Progenitor cell of endocrine pancreas (in vitro differentiated cells): ENCODE measurements around the gene SRRM5. TPM values are rescaled to one million over a fixed set of nuclear protein-coding genes. Genes with fewer than 3 reads are reported as not detected.

Experiments used
- DNase-seq: peaks from one replicate; pipeline ENCODE4 v3.0.0; 2021; ENCODE audit warnings: low spot score; ENCODE audit not compliant: unreplicated experiment
- H3K27ac Mint-ChIP-seq: 2 replicates; pipeline ENCODE4 v1.8.0; 2021; ENCODE audit warnings: mild to moderate bottlenecking, moderate library complexity, mixed read lengths
- H3K27me3 Mint-ChIP-seq: 2 replicates; pipeline ENCODE4 v1.8.0; 2021; ENCODE audit warnings: mixed read lengths
- H3K36me3 Mint-ChIP-seq: 2 replicates; pipeline ENCODE4 v1.8.0; 2022; ENCODE audit warnings: mixed read lengths; ENCODE audit not compliant: insufficient read depth
- H3K4me1 Mint-ChIP-seq: 2 replicates; pipeline ENCODE4 v1.8.0; 2021; ENCODE audit warnings: low read depth, mixed read lengths
- H3K4me3 Mint-ChIP-seq: 2 replicates; pipeline ENCODE4 v1.8.0; 2021; ENCODE audit warnings: low read depth, mild to moderate bottlenecking, moderate library complexity, mixed read lengths
- H3K9me3 Mint-ChIP-seq: 2 replicates; pipeline ENCODE4 v1.8.0; 2021; ENCODE audit warnings: low read depth, mixed read lengths
- CTCF ChIP-seq: fragments of 200-600 bp; sonication (generic); IDR thresholded peaks from one replicate; pipeline ENCODE4 v1.5.0; 2021; ENCODE audit warnings: antibody characterized with exemption, mild to moderate bottlenecking; ENCODE audit not compliant: unreplicated experiment
- total RNA-seq: library from RNA; stranded (reverse); gene quantifications from 2 replicates; pipeline ENCODE4 v1.2.1, GENCODE V29; 2021

The SRRM5 gene
- total RNA-seq, 1 donor from 2014 or later, result 0.79 TPM

- TF ChIP-seq CTCF, result no peak
- no peak for DNase-seq
- H3K4me3 Mint-ChIP-seq, result no peak overlapping the region
- no peaks in the 10 kb centered on the region for H3K9me3 Mint-ChIP-seq
- H3K27me3 Mint-ChIP-seq, result no peaks in the 10 kb centered on the region
- H3K4me1 Mint-ChIP-seq, result peaks cover 25% of the 10 kb centered on the region
- H3K36me3 Mint-ChIP-seq, result peaks cover 17% of the 10 kb centered on the region
- H3K27ac Mint-ChIP-seq, result peak overlapping the region; percentile 47
These were observed 19.0 kb upstream of the SRRM5 start for GRCh38 chr19:43592800-43593350.

GRCh38 chr19:43594081-43594697 lies 17.7 kb upstream of the SRRM5 start:
- Mint-ChIP-seq H3K9me3 (no peaks in the 10 kb centered on the region), H3K4me3 (peak overlapping the region; percentile 100), H3K4me1 (peaks cover 26% of the 10 kb centered on the region), H3K27me3 (no peaks in the 10 kb centered on the region), H3K36me3 (peaks cover 19% of the 10 kb centered on the region), H3K27ac (no peak overlapping the region)
- no peak for TF ChIP-seq CTCF
- no peak for DNase-seq

- Mint-ChIP-seq H3K27ac (peak overlapping the region; percentile 100), H3K9me3 (no peaks in the 10 kb centered on the region), H3K27me3 (no peaks in the 10 kb centered on the region), H3K4me1 (peaks cover 26% of the 10 kb centered on the region), H3K36me3 (peaks cover 16% of the 10 kb centered on the region), H3K4me3 (peak overlapping the region; percentile 100)
- peak; percentile 42 for DNase-seq
- TF ChIP-seq CTCF, result peak; percentile 85
These were observed 16.9 kb upstream of the SRRM5 start for GRCh38 chr19:43594710-43595604.

GRCh38 chr19:43595605-43595998 lies 16.3 kb upstream of the SRRM5 start:
- no peak for DNase-seq
- no peaks in the 10 kb centered on the region for H3K27me3 Mint-ChIP-seq
- peak overlapping the region; percentile 100 for H3K4me3 Mint-ChIP-seq
- peaks cover 26% of the 10 kb centered on the region for H3K4me1 Mint-ChIP-seq
- H3K9me3 Mint-ChIP-seq, result no peaks in the 10 kb centered on the region
- H3K27ac Mint-ChIP-seq, result peak overlapping the region; percentile 100
- peaks cover 16% of the 10 kb centered on the region for H3K36me3 Mint-ChIP-seq
- no peak for TF ChIP-seq CTCF
